ENCODE results near the gene CDIP1. TPM values are rescaled to one million over a fixed set of nuclear protein-coding genes. Genes with fewer than 3 reads are reported as not detected.

The CDIP1 gene
- total and polyA plus RNA-seq, 2 of the 8 experiments (the other 6 are each of a cell fraction or from before 2014, with no cell fraction given): 56.6 to 76.3 TPM

GRCh38 chr16:4513881-4514280 lies 24.7 kb downstream of the CDIP1 start:
- Histone ChIP-seq H2AK5ac (ENCODE audit: low read depth, low read length) (no peak overlapping the region), H2AFZ (ENCODE audit: low read length) (no peak overlapping the region), H3K4me2 (ENCODE audit: insufficient read depth in 1 of 2, low read depth in 2 of 2, low read length in 2 of 2) (no peak overlapping the region), H4K20me1 (replicated peaks in 1 of 2; ENCODE audit: control insufficient read depth in 1 of 2, insufficient read depth in 2 of 2, low read length in 2 of 2) (peaks cover 11 to 21% of the 10 kb centered on the region in 2 experiments), H3K36me3 (ENCODE audit: control insufficient read depth in 2 of 4, insufficient read depth in 4 of 4, low read length in 3 of 4) (peaks cover 8 to 20% (median 10%) of the 10 kb centered on the region in 4 experiments; a peak in 4 of 8 replicates), H3K9me3 (ENCODE audit: insufficient read depth in 2 of 2, low read depth in 1 of 2, low read length in 1 of 2) (no peaks in the 10 kb centered on the region), H3K4ac (replicated peaks; ENCODE audit: insufficient read length, low read depth, low read length) (no peak overlapping the region), H3K27ac (ENCODE audit: low read depth, low read length) (no peak overlapping the region), H3K79me1 (ENCODE audit: low read depth, low read length) (no peaks in the 10 kb centered on the region; the same call in 1 of the 2 replicates), H2BK12ac (ENCODE audit: low read depth, low read length) (no peak overlapping the region), H3K18ac (ENCODE audit: extremely low read depth, low read length) (no peak overlapping the region), H4K91ac (replicated peaks; ENCODE audit: insufficient read length, low read length) (no peak overlapping the region), H3K4me1 (replicated peaks in 1 of 4; ENCODE audit: control insufficient read depth in 3 of 4, insufficient read depth in 4 of 4, low read length in 3 of 4) (peaks cover 0 to 5% (median 2%) of the 10 kb centered on the region in 4 experiments; a peak in 6 of 7 replicates), H3K4me3 (ENCODE audit: extremely low read depth in 1 of 4, insufficient read depth in 2 of 4, low read depth in 3 of 4, low read length in 4 of 4) (no peak overlapping the region), H3K23me2 (ENCODE audit: low read depth, low read length) (no peaks in the 10 kb centered on the region), H2BK20ac (ENCODE audit: low read length) (no peak overlapping the region), H2BK120ac (replicated peaks; ENCODE audit: low read depth, low read length) (no peak overlapping the region), H2BK15ac (ENCODE audit: low read length) (no peak overlapping the region), H3K27me3 (replicated peaks in 1 of 4; ENCODE audit: control insufficient read depth in 3 of 4, extremely low read depth in 1 of 4, insufficient read depth in 3 of 4, low read length in 3 of 4) (no peaks in the 10 kb centered on the region), H2BK5ac (ENCODE audit: low read depth, low read length) (no peak overlapping the region), H3K56ac (replicated peaks; ENCODE audit: insufficient read length, low read depth, low read length) (no peak overlapping the region), H3K23ac (ENCODE audit: insufficient read length) (no peak overlapping the region), H3K14ac (ENCODE audit: insufficient read length) (no peak overlapping the region), H3K79me2 (ENCODE audit: control insufficient read depth in 1 of 2, insufficient read depth in 2 of 2, low read length in 2 of 2) (peaks cover 0 to 5% of the 10 kb centered on the region in 2 experiments; a peak in 1 of 4 replicates), H4K8ac (ENCODE audit: extremely low read depth, insufficient read depth, low read length) (peak overlapping the region; percentile 57; the same call in 1 of the 2 replicates), H3K9ac (replicated peaks in 1 of 4; ENCODE audit: extremely low read depth in 1 of 4, low read depth in 3 of 4, low read length in 3 of 4) (no peak overlapping the region), H4K5ac (ENCODE audit: insufficient read length, low read depth, low read length) (no peak overlapping the region)
- FAIRE-seq (no peak), DNase-seq (ENCODE audit: low read depth in 1 of 2, low spot score in 2 of 2) (no peak)
- 85% methylated on average over 7 of the region's 7 CpGs; no CpG with 5 or more reads in 1 of the 2 experiments for WGBS, 2 experiments (ENCODE audit: extremely low coverage in 1 of 2, insufficient coverage in 1 of 2, insufficient read length in 1 of 2, insufficient replicate concordance in 2 of 2, low coverage in 1 of 2, low lambda C conversion rate in 2 of 2, missing lambda C conversion rate in 1 of 2)
- TF ChIP-seq CREB1 (IDR thresholded peaks at IDR 0.05): no peak
- ChIA-PET POLR2A (ENCODE audit: partially characterized antibody) (interaction anchor here (1.6 to 3.7 kb wide), 2 partner anchors 13 to 72 kb away, joined by 4 to 8 read pairs; no protein-coding TSS in a partner anchor), CTCF (ENCODE audit: partially characterized antibody) (interaction anchor here (0.6 to 35.4 kb wide), 12 partner anchors 7 to 1054 kb away, joined by 3 to 968 read pairs (median 5); partner anchors contain the start of genes C16orf96 and CDIP1)

Data from H1 (cell line).